Keratinocyte (primary cell): ENCODE data around the gene C16orf54.

ENCODE experiments used
- CTCF ChIP-seq, 3 experiments: IDR thresholded peaks in 1 of 3; conservative IDR thresholded peaks in 1 of 3; optimal IDR thresholded peaks in 1 of 3; 2 replicates in 2 of 3; 3 replicates in 1 of 3; pipeline versions ENCODE3 to v1.5.1; 2011; ENCODE audit warnings: low read length in 3 of 3, mild to moderate bottlenecking in 3 of 3, moderate library complexity in 2 of 3, control low read depth in 1 of 3, inconsistent platforms in 1 of 3; ENCODE audit not compliant: insufficient read depth in 2 of 3; ENCODE audit errors: extremely low read depth in 1 of 3
- EZH2 ChIP-seq: IDR thresholded peaks from one replicate; pipeline ENCODE4 v1.6.1; 2012; ENCODE audit warnings: inconsistent platforms, mild to moderate bottlenecking, low read length, moderate library complexity

DNA sequence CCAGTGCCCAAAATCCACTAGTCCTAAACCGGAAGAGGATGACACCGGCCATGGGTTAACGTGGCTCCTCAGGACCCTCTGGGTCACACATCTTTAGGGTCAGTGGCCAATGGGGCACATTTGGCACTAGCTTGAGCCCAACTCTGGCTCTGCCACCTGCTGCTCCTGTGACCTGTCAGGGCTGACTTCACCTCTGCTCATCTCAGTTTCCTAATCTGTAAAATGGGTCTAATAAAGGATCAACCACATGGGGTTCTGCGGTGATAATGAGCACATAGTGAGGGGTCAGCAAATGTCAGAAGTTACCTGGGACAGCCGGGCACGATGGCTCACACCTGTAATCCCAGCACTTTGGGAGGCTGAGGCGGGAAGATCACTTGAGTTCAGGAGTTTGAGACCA, 48.4 kb downstream of the C16orf54 start:
- TF ChIP-seq EZH2, result no peak
- no peak for TF ChIP-seq CTCF (optimal IDR thresholded peaks at IDR 0.05 in 1 of 3, IDR thresholded peaks at IDR 0.05 in 1 of 3, conservative IDR thresholded peaks at IDR 0.05 in 1 of 3; ENCODE audit: extremely low read depth in 1 of 3, insufficient read depth in 2 of 3, low read length in 3 of 3)
